NAMALWA (cell line): Measurements from ENCODE around the gene KMT2C.
"Not testable (repeated sequence)": the region's sequence is repeated elsewhere in the genome, so short reads cannot be mapped to it uniquely, and the experiment has no call there.

ENCODE experiments used
- DNase-seq: peaks from one replicate; pipeline ENCODE4 v3.0.0-alpha.2; 2015; ENCODE audit warnings: low spot score

KMT2C gene

DNA sequence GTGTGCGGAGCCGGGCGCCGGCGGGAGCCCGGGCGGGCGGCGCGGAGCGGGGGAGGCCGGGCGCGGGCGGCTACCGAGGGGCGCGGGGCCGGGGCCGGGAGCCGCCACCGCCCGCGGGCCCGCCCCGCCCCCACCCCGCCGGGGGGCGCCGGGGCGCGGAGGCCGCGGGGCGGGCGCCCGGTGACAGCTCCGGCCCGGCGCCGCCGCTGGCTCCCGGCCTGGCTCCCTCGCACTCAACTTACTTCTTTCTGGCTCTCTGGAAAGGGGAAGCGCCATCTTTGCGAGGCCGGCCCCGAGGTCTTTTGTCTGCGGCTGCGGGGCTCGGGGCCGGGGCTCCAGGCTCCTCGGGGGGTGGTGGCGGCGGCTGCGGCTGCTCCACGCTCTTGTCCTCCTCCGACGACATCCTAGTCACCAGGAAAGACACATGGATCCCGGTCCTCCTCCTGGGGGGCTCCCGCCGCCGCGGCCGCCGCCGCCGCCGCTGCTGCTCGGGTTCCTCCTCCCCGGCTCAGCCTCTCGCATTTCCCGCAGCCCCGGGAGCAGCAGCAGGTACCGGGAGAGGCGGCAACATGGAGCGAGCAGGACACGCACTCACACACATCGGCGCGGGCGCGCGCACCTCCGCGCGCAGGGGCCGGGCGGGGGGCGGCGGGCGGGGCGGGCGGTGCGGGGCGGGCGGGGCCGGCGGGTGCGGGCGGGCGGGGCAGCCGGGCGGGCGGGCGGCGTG lies at the start of gene KMT2C:
Gene KMT2C (minus strand): TSS at position 620 of the 727 bp plus-strand sequence. CDS start 217 bp downstream, at position 403.
- DNase-seq = peak; percentile 70

DNA sequence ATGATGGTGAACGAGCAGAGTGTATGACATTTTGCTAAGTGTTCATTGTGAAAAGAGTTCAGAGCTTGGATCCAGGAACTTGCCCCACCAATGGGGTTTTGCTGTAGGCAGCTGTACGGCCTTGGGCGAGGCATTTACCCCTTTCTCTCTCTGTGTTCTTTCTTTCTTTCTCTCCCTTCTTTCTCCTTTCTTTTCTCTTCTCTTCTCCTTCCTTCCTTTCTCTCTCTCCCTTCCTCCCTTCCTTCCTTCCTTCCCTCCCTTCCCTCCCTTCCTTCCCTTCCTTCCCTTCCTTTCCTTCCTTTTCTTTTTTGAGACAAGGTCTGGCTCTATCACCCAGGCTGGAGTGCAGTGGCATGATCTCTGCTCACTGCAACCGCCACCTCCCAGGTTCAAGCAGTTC lies 45.3 kb upstream of the KMT2C start:
- DNase-seq = no peak

DNA sequence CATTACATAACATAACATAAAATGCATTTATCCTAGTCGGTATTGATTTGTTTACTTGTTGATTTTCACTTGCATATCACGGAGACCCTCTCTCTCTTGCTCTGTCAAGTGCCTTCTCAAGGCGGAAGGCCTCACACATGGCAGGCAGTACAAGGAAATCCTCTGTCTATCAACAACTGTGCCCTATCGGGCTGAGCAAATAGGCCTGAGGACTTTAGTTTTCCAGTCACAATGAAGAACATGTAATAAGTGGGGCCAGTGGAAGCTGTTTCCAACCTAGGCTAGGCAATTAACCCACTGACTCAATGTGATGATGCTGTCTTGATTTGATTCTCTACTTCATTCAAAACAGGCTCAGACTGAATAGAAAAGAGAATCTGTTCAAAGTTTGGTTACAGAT lies 44.9 kb upstream of the KMT2C start:
- DNase-seq = no peak

DNA sequence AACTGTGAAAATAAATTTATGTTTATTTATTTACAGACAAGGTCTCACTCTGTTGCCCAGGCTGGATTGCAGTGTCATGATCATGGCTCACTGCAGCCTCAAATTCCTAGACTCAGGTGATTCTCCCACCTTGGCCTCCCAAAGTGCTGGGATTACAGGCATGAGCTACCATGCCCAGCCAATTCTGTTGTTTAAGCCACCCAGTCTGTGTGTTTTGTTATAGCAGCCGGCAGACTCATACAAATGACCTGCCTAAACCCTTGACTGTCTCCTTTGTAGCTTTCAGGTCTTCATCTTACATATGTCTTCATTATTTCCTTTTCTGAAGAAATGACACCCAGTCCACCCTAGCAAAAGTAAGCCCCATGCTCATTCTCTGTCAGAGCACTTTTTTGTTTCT lies 43.8 kb upstream of the KMT2C start:
- DNase-seq = no peak

DNA sequence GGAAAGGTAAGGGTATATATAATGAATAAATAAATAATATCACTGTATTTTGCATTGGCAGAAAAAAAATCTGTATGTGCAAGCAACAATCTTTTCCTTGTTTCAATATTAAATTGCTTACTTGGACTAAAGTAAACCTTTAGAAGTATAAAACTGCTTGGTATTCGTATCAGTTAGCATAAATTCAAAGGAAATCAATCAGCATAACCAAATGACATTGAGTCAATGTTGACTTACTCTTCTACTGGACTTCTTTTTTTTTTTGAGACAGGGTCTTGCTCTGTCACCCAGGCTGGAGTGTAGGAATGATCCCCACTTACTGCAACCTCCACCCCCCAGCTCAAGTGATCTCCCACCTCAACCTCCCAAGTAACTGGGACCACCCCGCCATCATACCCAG lies 42.3 kb upstream of the KMT2C start:
- no peak for DNase-seq

DNA sequence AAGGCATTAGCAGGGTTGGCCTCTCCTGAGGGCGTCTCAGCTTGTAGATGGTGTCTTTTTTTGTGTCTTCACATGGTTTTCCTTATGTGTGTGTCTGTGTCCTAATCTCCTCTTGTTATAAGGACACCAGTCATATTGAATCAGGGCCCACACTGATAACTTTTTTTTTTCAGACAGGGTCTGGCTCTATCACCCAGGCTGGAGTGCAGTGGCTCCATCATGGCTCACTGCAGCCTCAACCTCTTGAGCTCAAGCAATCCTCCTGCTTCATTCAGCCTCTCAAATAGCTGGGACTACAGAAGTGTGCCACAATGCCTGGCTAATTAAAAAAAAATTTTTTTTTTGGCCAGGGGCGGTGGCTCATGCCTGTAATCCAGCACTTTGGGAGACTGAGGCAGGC lies 41.3 kb upstream of the KMT2C start:
- DNase-seq = no peak

DNA sequence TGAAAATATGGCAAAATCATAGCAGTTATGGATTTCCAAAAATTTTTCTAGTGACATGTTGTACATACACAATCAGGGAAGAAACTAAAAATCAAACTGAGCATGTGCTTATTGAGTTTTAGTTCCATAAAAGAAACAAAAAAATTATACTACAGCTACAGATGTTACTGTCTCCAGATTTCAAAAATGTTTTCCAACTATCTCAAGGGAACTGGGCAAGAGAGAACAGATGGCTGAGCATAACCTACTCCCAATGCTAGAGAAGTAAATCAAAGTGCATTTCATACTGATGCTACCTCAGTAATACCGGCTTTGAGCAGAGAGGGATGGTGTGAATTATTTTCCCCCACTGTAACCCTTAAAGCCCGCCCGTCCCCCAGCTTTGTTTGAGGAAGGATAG lies 40.7 kb upstream of the KMT2C start:
- no peak for DNase-seq

DNA sequence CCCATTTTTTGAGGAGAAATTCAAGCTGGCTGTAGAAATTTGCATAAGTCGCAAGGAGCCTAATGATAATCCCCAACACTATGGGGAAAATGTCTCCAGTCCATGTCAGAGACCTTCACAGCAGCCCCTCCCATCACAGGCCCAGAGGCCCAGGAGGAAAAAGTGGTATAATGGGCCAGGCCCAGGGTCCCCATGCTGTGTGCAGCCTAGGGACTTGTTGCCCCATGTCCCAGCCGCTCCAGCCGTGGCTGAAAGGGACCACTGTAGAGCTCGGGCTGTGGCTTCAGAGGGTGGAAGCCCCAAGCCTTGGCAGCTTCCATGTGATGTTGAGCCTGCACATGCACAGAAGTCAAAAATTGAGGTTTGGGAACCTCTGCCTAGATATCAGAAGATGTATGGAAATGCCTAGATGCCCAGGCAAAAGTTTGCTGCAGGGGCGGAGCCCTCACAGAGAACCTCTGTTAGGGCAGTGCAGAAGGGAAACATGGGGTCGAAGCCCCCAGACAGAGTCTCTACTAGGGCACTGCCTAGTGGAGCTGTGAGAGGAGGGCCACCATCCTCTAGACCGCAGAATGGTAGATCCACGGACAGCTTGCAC lies 35.3 kb upstream of the KMT2C start:
- not testable (repeated sequence) for DNase-seq

DNA sequence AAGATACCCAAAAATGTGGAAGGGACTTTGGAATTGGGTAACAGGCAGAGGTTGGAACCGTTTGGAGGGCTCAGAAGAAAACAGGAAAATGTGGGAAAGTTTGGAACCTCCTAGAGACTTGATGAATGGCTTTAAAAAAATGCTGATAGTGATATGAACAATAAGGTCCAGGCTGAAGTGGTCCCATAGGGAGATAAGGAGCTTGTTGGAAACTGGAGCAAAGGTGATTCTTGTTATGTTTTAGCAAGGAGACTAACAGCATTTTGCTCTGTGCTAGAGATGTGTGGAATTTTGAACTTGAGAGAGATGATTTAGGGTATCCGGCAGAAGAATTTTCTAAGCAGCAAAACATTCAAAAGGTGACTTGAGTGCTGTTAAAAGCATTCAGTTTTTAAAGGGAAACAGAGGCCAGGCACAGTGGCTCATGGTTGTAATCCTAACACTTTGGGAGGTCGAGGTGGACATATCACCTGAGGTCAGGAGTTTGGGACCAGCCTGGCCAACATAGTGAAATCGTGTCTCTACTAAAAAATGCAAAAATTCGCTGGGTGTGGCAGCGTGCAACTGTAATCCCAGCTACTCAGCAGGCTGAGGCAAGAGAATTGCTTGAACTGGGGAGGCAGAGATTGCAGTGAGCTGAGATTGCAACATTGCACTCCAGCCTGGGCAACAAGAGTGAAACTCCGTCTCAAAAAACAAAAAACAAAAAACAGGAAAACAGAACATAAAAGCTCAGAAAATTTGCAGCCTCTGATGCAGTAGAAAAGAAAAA lies 34.6 kb upstream of the KMT2C start:
- not testable (repeated sequence) for DNase-seq

DNA sequence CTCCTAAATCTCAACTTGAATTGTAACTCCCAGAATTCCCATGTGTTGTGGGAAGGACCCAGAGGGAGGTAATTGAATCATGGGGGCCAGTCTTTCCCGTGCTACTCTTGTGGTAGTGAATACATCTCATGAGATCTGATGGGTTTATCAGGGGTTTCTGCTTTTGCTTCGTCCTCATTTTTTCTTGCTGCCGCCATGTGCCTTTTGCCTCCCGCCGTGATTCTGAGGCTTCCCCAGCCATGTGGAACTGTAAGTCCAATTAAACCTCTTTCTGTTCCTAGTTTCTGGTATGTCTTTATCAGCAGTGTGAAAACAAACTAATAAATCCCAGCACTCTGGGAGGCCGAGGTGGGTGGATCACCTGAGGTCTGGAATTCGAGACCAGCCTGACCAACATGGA lies 33.8 kb upstream of the KMT2C start:
- DNase-seq = not testable (repeated sequence)

DNA sequence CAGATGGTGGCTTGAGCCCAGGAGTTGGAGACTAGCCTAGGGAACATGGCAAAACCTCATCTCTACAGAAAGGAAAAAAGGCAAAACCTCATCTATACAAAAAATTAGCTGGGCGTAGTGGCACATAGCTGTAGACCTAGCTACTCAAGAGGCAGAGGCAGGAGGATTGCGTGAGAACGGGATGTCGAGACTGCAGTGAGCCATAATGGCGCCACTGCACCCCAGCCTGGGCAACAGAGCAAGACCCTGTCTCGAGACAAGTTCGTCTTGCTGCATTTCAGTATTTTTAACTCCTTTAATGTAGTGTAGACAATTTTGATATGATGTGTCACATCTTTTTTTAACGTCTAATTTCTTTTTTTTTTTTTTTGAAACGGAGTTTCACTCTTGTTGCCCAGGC lies 31.4 kb upstream of the KMT2C start:
- no peak for DNase-seq

DNA sequence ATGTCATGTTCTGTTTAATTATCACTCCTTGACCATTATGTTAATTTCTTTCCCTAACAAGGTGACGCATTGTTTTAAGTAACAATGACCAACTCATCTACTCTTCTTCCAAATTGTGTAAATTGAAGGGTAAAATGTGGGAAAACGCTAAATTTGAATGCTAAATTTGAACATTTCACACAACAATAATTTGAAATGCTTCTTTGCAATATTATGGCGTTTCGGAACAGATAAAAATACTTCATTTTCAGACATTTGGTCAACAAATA lies 29.2 kb upstream of the KMT2C start:
- no peak for DNase-seq

DNA sequence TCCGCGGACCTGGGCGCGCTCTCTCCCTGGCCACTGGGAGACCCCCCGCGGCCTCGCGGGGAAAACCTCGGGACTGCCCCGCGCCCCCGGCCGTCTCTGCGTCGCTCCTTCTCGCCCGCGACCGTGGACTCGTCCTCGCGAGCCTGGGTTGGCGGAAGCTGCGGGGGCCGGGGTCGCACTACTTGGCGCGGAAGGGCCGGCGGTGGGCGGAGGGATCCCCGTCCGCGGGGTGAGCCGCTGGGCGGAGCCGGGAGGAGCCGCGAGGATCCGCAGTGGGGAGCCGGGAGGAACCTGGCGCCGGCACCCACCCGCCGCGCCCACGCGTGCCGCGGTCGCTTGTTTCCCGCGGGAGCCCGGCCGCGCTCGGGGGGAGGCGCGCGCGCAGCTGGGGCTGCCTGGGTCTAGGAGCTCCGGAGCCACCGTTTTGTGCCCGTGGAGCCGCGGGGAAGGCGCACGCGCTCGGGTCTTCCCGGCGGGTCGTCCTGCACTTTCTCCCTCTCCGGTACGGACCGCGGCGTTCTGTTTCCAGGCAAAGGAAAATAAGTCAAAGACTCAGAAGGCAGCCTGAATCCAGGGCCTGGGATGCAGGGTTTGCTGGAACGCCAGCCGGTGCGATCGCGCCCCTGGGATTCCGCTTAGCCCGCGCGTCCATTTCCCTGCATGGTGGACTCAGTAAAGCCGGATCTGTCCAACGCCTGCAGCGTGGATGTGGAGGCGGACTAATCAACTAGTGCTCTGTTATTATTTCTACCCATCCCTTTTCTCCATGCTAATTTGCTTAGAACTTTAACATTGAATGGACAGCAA lies 28.7 kb upstream of the KMT2C start:
- peak; percentile 70 for DNase-seq

DNA sequence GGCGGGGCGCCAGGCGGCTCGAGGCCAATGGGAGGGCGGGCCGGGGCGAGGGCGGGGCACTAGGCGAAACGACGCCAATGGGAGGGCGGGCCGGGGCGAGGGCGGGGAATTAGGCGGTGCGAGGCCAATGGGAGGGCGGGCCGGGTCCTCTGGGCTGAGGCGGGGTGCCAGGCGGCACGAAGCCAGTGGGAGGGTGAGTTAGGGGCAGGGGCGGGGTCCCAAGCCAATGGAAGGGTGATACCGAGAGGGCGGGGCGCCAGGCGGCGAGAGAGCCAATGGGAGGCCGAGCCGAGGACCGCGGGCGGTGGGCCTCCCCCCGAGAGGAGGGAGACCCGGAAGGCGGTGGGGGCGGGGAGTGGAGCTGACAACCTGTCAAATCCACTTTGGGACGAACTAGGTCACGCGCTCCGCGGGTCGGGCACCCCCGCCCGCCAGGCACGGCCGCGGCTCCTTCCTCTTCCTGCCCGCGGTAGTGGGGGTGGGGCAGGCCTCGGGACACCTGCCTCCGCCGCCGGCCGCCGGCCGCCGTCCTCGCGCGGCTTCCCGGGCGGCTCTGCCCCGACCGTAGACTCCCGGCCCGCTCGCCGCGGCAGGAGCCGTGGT lies 28.0 kb upstream of the KMT2C start:
- peak; percentile 100 for DNase-seq

DNA sequence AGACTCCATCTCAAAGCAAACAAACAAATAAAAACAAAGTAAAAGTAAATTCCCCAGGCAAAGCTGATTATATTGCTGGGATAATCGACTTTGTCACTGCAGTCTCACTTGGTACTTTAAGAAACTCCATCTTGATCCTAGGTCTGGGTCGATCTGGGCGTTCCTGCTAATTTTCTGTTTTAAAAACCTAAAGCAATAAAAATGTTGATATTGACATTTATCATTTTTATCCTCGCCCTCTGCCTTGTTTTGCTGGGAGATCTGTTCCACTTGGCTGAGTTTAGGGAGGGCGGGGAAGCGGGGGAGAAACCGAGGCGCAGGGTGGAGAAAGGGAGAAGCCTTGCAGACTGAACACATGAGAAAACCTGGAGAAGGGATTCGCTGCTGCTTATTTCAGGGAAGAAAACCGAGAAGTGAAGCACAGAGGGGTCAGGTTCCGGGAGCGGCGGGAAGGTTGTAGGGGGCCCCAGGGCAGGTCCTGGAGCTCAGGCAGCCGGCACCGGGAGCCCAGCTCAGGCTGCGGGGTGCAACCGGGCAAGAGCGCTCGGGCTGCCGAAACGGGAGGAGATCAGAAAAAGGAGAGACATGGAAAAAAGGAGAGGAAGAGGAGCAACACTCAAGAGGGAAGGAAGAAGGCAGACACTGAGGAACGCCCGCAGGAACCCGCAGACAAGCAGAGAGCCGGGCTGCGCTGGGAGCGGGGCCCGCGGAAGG lies 27.3 kb upstream of the KMT2C start:
- DNase-seq = no peak

DNA sequence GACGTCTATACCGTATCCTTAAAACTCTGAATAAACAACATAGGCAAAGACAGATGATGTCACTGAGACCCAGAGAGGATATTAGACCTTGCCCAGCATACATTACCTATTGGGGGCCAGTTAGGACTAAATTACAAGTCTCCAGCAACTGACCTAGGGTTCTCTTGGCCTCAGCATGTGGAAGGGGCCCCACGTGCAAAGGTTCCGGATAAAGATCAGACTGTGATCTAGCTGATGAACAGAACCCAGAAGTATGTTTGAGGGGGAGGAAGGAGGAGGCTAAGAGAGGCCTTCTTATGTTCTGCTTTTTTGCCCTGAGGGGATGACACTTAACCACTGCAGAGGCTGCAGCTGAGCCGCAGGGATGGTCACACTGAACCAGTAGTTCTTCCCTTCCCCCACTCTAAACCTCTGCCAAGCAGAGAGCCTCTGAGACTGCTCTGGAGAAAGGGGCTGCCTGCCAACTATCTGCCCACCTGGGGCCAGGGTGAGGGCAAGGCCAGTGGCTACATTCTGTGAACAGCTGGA lies 24.0 kb upstream of the KMT2C start:
- peak; percentile 60 for DNase-seq

DNA sequence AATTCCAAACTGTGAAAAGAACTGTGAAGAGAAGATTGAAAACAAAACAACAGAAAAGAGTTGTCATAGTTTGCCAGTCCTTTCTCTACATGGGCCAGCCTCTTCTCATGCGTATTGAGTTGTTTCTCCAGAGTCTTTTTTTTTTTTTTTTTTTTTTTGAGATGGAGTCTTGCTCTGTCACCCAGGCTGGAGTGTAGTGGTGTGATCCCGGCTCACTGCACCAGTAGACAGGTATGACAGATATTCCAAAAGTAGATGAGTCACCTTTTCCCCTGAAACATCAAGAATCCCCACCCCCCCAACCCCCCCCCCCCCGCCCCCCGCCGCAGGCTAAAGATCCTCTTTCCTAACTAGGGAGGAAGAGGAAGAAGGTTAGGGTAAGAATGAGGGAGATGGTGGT lies 15.6 kb upstream of the KMT2C start:
- DNase-seq = no peak

DNA sequence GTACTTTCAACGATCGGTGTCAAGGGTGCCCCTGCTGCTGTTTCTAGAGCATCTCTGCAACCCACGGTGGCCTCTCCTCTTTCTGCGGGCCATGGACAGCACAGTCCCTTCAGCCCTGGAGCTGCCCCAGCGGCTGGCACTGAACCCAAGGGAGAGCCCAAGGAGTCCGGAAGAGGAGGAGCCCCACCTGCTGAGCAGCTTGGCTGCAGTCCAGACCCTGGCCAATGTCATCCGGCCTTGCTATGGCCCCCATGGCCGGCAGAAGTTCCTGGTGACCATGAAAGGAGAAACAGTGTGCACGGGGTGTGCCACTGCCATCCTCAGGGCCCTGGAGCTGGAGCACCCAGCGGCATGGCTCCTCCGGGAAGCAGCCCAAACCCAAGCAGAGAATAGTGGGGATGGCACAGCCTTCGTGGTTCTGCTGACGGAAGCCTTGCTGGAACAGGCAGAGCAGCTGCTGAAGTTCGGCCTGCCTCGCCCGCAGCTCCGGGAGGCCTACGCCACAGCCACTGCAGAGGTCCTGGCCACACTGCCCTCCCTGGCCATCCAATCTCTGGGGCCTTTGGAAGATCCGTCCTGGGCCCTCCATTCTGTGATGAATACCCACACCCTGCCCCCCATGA lies 9.7 kb upstream of the KMT2C start:
- not testable (repeated sequence) for DNase-seq

DNA sequence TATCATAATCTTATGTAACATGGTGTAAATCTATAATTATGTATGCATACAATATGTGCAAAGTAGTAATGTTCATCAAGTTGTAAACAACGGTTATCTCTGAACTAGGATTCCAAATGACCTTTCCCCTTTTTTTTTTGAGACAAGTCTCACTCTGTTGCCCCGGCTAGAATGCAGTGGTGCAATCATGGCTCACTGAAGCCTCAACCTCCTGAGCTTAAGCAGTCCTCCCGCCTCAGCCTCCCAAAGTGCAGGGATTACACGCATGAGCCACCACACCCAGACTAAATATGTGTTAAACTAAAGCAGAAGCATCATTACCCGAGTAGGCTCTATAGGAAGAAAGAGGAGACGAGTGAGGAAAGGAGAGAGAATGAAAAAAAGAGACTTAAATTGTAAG lies 7.8 kb upstream of the KMT2C start:
- DNase-seq = no peak

DNA sequence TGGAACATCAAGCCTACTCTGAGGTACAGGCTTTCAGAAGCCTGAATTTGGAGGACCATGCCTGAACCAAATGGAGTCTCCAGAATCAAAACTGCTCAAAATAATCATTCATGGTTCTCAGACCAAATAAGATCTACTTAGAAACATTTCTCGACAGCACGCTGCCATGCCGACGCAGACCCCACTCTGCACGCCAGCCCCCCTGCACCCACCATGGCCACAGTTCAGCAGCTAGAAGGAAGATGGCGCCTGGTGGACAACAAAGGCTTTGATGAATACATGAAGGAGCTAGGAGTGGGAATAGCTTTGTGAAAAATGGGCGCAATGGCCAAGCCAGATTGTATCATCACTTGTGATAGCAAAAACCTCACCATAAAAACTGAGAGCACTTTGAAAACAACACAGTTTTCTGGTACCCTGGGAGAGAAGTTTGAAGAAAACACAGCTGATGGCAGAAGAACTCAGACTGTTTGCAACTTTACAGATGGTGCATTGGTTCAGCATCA lies 6.6 kb upstream of the KMT2C start:
- no peak for DNase-seq

DNA sequence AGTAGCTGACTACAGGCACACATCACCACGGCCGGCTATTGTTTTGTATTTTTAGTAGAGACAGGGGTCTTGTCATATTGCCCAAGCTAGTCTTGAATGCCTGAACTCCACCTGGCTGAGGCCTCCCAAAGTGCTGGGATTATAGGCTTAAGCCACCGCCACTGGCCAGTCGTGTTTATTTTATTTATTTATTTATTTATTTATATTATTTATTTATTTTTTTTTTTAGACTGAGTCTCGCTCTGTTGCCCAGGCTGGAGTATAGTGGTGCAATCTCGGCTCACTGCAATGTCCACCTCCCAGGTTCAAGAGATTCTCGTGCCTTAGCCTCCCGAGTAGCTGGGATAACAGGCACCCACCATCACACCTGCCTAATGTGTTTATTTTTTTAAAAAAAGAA lies 6.0 kb upstream of the KMT2C start:
- not testable (repeated sequence) for DNase-seq
